CD4-positive, alpha-beta T cell (primary cell): ENCODE results near the gene ITK. TPM values are rescaled to one million over a fixed set of nuclear protein-coding genes. Genes with fewer than 3 reads are reported as not detected.

ENCODE experiments used
- ATAC-seq: fragments of 200-7000 bp; cut with Tn5 transposase; one replicate; pipeline ENCODE4 v1.10.0; 2022; ENCODE audit warnings: mild to moderate bottlenecking; ENCODE audit not compliant: poor library complexity
- CTCF ChIA-PET: fragments of 350-600 bp; sonication (Branson Sonifier 250); formaldehyde crosslinking; loops from one replicate; lab custom pipeline; 2021; ENCODE audit warnings: antibody characterized with exemption, inconsistent platforms; lab: Charles Lee
- POLR2A ChIA-PET: fragments of 350-600 bp; sonication (Branson Sonifier 250); formaldehyde crosslinking; loops from one replicate; lab custom pipeline; 2021; ENCODE audit warnings: antibody characterized with exemption, inconsistent platforms; lab: Charles Lee
- DNase-seq, 14 experiments: peaks; one replicate each; pipeline ENCODE4 v3.0.0-alpha.2; 2013 to 2020; ENCODE audit warnings: mixed read lengths in 2 of 14
- H3K27ac ChIP-seq, 2 donors: one replicate each; pipeline versions ENCODE4 v1.5.1 to v1.7.0; 2013; ENCODE audit warnings: low read length in 2 of 2, low read depth in 1 of 2, mild to moderate bottlenecking in 1 of 2
- H3K27me3 ChIP-seq, 2 experiments: 1 replicate in 1 of 2; 2 replicates in 1 of 2; pipeline versions ENCODE4 v1.6.1 to v1.7.0; 2013; ENCODE audit warnings: low read length in 2 of 2, control low read depth in 1 of 2, mild to moderate bottlenecking in 1 of 2, moderate library complexity in 1 of 2; ENCODE audit not compliant: insufficient read depth in 2 of 2, control insufficient read depth in 1 of 2
- H3K36me3 ChIP-seq: one replicate; pipeline ENCODE4 v1.6.1; 2013; ENCODE audit warnings: low read length, control low read depth; ENCODE audit not compliant: insufficient read depth
- H3K4me1 ChIP-seq: one replicate; pipeline ENCODE4 v1.6.1; 2013; ENCODE audit warnings: low read length, control low read depth; ENCODE audit not compliant: insufficient read depth
- H3K4me3 ChIP-seq: one replicate; pipeline ENCODE4 v1.5.1; 2013; ENCODE audit warnings: mild to moderate bottlenecking, low read length, moderate library complexity
- H3K9me3 ChIP-seq, 2 experiments: 1 replicate in 1 of 2; 2 replicates in 1 of 2; pipeline versions ENCODE4 v1.6.1 to v1.7.0; 2013; ENCODE audit warnings: low read length in 2 of 2, mild to moderate bottlenecking in 2 of 2, control low read depth in 1 of 2, moderate library complexity in 1 of 2; ENCODE audit not compliant: control insufficient read depth in 1 of 2, insufficient read depth in 1 of 2
- H3K27ac Mint-ChIP-seq: one replicate; pipeline ENCODE4 v1.8.0; 2020; ENCODE audit warnings: mixed read lengths
- H3K27me3 Mint-ChIP-seq: one replicate; pipeline ENCODE4 v1.8.0; 2021; ENCODE audit warnings: mixed read lengths
- H3K36me3 Mint-ChIP-seq: one replicate; pipeline ENCODE4 v1.8.0; 2021; ENCODE audit warnings: low read depth, mixed read lengths
- H3K4me1 Mint-ChIP-seq: one replicate; pipeline ENCODE4 v1.8.0; 2021; ENCODE audit warnings: low read depth, mixed read lengths
- H3K4me3 Mint-ChIP-seq: one replicate; pipeline ENCODE4 v1.8.0; 2020; ENCODE audit warnings: mild to moderate bottlenecking, mixed read lengths
- H3K9me3 Mint-ChIP-seq: one replicate; pipeline ENCODE4 v1.8.0; 2020; ENCODE audit warnings: mixed read lengths
- CTCF ChIP-seq: fragments of 200-600 bp; IDR thresholded peaks from one replicate; pipeline ENCODE4 v1.8.0; 2022; ENCODE audit warnings: antibody characterized with exemption, mild to moderate bottlenecking
- intact Hi-C, 2 experiments: fragments of 100-400 bp; cut with DNase I in 1 of 2; cut with micrococcal nuclease in 1 of 2; formaldehyde crosslinking; loops; one replicate each; pipeline versions ENCODE4 v1.15.1 to v1.9.0; 2023 to 2025; cut with DNase I, micrococcal nuclease
- total RNA-seq, 174 experiments: library from RNA in 2 of 174; stranded (reverse) in 2 of 174; gene quantifications; one replicate each; pipeline ENCODE4 v1.2.3 and lab custom pipeline; 2021 to 2026

ITK gene
- total RNA-seq, 2 experiments from 2014 or later, result 289 to 292 TPM

GRCh38 chr5:157270771-157271170 is 90.1 kb downstream of the ITK start:
- Histone ChIP-seq H3K4me1 (peaks cover 76% of the 10 kb centered on the region), H3K27me3 (no peaks in the 10 kb centered on the region), H3K4me3 (no peak overlapping the region), H3K36me3 (peaks cover 28% of the 10 kb centered on the region), H3K9me3 (no peaks in the 10 kb centered on the region), H3K27ac (peak overlapping the region; percentile 81 to 94)
- Mint-ChIP-seq H3K4me1 (peaks cover 90% of the 10 kb centered on the region), H3K27me3 (no peaks in the 10 kb centered on the region), H3K36me3 (peaks cover 57% of the 10 kb centered on the region), H3K4me3 (peak overlapping the region; percentile 75), H3K9me3 (no peaks in the 10 kb centered on the region), H3K27ac (peak overlapping the region; percentile 93)
- intact Hi-C loops, result no loop called here
- no peak for ATAC-seq
- ChIA-PET CTCF (no interaction called here), POLR2A (interaction anchor here (1.5 to 4.7 kb wide), 8 partner anchors 8 to 128 kb away, joined by 11 to 93 read pairs (median 47); partner anchors contain the start of gene MED7)
- DNase-seq, result no peak
- no peak for TF ChIP-seq CTCF

DNA sequence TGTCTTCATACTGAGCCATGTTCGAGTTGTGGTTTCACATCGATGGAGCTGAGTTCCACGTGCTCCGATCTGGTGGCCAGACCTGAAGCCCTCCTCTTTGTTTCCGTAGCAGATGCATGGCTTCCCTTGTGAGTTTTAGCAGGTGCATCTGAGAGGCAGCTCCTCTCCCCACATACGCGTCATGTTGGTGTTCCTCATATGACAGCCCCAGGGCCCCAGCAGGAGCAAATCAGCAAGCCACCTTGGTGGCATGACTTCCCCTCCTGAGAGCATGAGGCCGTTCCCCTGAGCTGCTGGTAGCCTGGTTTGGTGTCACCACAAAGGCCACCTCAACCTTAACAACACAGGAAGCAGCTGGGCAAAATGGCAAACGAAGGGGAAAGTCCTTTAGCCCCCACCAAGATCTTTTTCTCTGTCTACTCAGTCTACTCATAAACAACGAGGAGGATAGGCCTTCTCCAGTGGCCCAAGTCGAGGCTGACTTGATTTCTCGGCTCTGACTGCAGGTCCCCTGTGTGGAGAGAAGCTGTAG is 91.2 kb downstream of the ITK start:
- intact Hi-C loops, result loop anchor here (1.0 to 2.0 kb wide), 3 partner anchors 17 to 39 kb away; no protein-coding TSS in a partner anchor
- Histone ChIP-seq H3K4me1 (peaks cover 74% of the 10 kb centered on the region), H3K36me3 (peaks cover 28% of the 10 kb centered on the region), H3K9me3 (no peaks in the 10 kb centered on the region), H3K27me3 (no peaks in the 10 kb centered on the region), H3K4me3 (peak overlapping the region; percentile 8), H3K27ac (peak overlapping the region; percentile 81 to 94)
- DNase-seq, result peak; percentile 74 to 97 (median 80)
- Mint-ChIP-seq H3K4me1 (peaks cover 96% of the 10 kb centered on the region), H3K27me3 (no peaks in the 10 kb centered on the region), H3K9me3 (no peaks in the 10 kb centered on the region), H3K4me3 (peak overlapping the region; percentile 80), H3K36me3 (peaks cover 60% of the 10 kb centered on the region), H3K27ac (peak overlapping the region; percentile 93)
- ChIA-PET POLR2A (interaction anchor here (0.8 to 4.7 kb wide), 27 partner anchors 9 to 129 kb away, joined by 3 to 93 read pairs (median 10); partner anchors contain the start of genes ITK and MED7), CTCF (interaction anchor here (0.7 to 2.5 kb wide), 9 partner anchors 12 to 122 kb away, joined by 3 to 14 read pairs (median 3); no protein-coding TSS in a partner anchor)
- TF ChIP-seq CTCF, result no peak
- peak; percentile 90 for ATAC-seq

DNA sequence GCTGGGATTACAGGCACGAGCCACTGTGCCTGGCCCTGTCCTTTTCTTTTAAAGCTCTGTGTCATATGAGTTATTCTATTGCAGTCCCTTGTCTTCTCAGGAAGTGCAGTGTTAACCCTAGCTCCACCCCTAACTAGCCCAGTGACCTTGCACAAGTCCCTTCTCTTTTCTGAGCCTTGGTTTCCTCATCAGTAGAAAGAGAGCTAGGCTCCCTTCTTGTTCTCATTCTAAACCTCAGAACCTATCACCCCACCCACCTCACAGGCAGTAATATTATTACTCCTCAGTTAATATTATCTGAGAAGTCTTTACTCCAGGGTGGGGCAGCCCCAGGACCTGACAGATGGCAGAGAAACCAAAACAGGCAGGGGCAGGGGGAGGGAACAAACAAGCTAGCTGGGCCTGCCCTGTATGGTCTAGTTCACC is 92.5 kb downstream of the ITK start:
- Histone ChIP-seq H3K9me3 (no peaks in the 10 kb centered on the region), H3K27ac (peak overlapping the region; percentile 81 to 94), H3K4me1 (peaks cover 70% of the 10 kb centered on the region), H3K4me3 (peak overlapping the region; percentile 1), H3K36me3 (peaks cover 36% of the 10 kb centered on the region), H3K27me3 (no peaks in the 10 kb centered on the region)
- POLR2A ChIA-PET, result interaction anchor here (0.6 to 4.7 kb wide), 20 partner anchors 10 to 130 kb away, joined by 3 to 93 read pairs (median 17); partner anchors contain the start of gene MED7
- ATAC-seq, result no peak
- intact Hi-C loops, result loop anchor here (2.0 kb wide), 2 partner anchors 16 to 20 kb away; no protein-coding TSS in a partner anchor
- no peaks in the 10 kb centered on the region for H3K27me3 Mint-ChIP-seq
- DNase-seq, result peak in 3 of 14 experiments; percentile 60 to 81 (median 67)
- CTCF ChIA-PET, result interaction anchor here (1.1 to 2.5 kb wide), 5 partner anchors 11 to 30 kb away, joined by 3 to 14 read pairs (median 6); no protein-coding TSS in a partner anchor
- peaks cover 95% of the 10 kb centered on the region for H3K4me1 Mint-ChIP-seq
- no peak for TF ChIP-seq CTCF
- peak overlapping the region; percentile 93 for H3K27ac Mint-ChIP-seq
- H3K36me3 Mint-ChIP-seq, result peaks cover 53% of the 10 kb centered on the region
- H3K9me3 Mint-ChIP-seq, result no peaks in the 10 kb centered on the region
- peak overlapping the region; percentile 77 for H3K4me3 Mint-ChIP-seq
